Cardiac muscle cell (in vitro differentiated cells and primary cell): ENCODE measurements around the gene ABR. TPM values are rescaled to one million over a fixed set of nuclear protein-coding genes. Genes with fewer than 3 reads are reported as not detected.

ENCODE experiments used
- DNase-seq, 2 donors: peaks; one replicate each; pipeline versions ENCODE4 v3.0.0 to v3.0.0-alpha.2; 2010 to 2017; ENCODE audit warnings: low read depth in 1 of 2, low spot score in 1 of 2
- H3K27ac ChIP-seq: fragments of 200-600 bp; sonication (generic); 2 replicates; pipeline ENCODE4 v1.5.1; 2016
- H3K27me3 ChIP-seq: fragments of 200-600 bp; sonication (generic); 2 replicates; pipeline ENCODE4 v1.6.0; 2016; ENCODE audit warnings: control low read depth
- H3K36me3 ChIP-seq: fragments of 200-600 bp; sonication (generic); 2 replicates; pipeline ENCODE4 v1.5.1; 2016; ENCODE audit warnings: control low read depth
- H3K4me1 ChIP-seq: fragments of 200-600 bp; sonication (generic); 2 replicates; pipeline ENCODE4 v1.8.1; 2017; ENCODE audit warnings: low read depth, mild to moderate bottlenecking, mixed run types
- H3K4me3 ChIP-seq: fragments of 200-600 bp; sonication (generic); 2 replicates; pipeline ENCODE4 v1.5.1; 2016; ENCODE audit warnings: mild to moderate bottlenecking
- H3K9me3 ChIP-seq: fragments of 200-600 bp; sonication (generic); 2 replicates; pipeline ENCODE4 v1.5.1; 2017; ENCODE audit warnings: low read depth, mild to moderate bottlenecking, control low read depth
- polyA plus RNA-seq: library from polyadenylated mRNA; unstranded; fragments of >200 nt; fragmentation: Nextera tagmentation; extraction: Ambion mirVana; gene quantifications from 2 replicates; pipeline ENCODE4 v1.2.1, GENCODE V29; 2016
- total RNA-seq: library from RNA; depleted of rRNA; stranded (reverse); fragments of >200 nt; gene quantifications from 2 replicates; pipeline ENCODE4 v1.2.3, GENCODE V29; 2016
- TF ChIP-seq, protein P1 (sequence below): IDR thresholded peaks from 2 replicates; pipeline ENCODE4 v1.5.1; 2012; ENCODE audit warnings: low read depth, mild to moderate bottlenecking, low read length

Gene ABR
- total and polyA plus RNA-seq, 2 experiments from 2014 or later, result 23.5 to 67.5 TPM

DNA sequence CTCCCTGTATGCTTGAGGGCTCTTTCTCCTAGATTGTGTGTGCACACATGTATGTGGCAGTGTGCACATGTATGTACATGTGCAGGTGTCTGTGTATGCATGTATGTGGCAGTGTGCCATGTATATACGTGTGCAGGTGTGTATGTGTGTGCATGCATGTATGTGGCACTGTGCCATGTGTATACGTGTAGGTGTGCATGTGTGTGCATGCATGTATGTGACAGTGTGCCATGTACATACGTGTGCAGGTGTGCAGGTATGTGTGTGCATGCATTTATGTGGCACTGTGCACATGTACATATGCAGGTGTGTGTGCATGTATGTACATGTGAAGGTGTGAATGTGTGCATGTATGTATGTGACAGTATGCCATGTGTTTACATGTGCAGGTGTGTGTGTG is 46.5 kb upstream of the ABR start:
- H3K27me3 ChIP-seq, result peaks cover 59% of the 10 kb centered on the region

DNA sequence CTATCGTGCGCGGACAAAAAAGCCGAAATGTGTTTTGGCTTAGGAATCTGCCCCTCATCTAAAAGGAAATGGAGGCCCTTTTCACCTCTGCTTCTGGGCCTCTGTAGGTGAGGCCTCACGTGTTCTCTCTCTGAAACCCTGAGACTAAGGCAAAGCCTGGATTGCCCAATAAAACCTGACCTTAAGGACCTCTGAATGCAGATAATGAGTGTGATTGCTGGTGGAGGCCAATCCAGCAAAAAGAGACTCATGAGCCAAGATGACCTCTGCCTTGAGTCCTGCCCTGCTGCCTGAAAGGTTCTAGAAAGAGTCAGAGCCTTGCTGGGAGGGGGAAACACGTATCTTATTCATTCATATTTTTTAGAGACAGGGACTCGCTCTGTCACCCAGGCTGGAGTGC is 44.5 kb upstream of the ABR start:
- peaks cover 39% of the 10 kb centered on the region for H3K27me3 ChIP-seq
- H3K4me1 ChIP-seq, result no peaks in the 10 kb centered on the region
- DNase-seq, result no peak
- no peak overlapping the region for H3K27ac ChIP-seq
- no peaks in the 10 kb centered on the region for H3K36me3 ChIP-seq
- TF ChIP-seq, protein P1, sequence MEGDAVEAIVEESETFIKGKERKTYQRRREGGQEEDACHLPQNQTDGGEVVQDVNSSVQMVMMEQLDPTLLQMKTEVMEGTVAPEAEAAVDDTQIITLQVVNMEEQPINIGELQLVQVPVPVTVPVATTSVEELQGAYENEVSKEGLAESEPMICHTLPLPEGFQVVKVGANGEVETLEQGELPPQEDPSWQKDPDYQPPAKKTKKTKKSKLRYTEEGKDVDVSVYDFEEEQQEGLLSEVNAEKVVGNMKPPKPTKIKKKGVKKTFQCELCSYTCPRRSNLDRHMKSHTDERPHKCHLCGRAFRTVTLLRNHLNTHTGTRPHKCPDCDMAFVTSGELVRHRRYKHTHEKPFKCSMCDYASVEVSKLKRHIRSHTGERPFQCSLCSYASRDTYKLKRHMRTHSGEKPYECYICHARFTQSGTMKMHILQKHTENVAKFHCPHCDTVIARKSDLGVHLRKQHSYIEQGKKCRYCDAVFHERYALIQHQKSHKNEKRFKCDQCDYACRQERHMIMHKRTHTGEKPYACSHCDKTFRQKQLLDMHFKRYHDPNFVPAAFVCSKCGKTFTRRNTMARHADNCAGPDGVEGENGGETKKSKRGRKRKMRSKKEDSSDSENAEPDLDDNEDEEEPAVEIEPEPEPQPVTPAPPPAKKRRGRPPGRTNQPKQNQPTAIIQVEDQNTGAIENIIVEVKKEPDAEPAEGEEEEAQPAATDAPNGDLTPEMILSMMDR, result no peak
- no peak overlapping the region for H3K4me3 ChIP-seq
- no peaks in the 10 kb centered on the region for H3K9me3 ChIP-seq

More for the DNA sequence above, 46.5 kb upstream of the ABR start:
- no peak for DNase-seq
- no peaks in the 10 kb centered on the region for H3K9me3 ChIP-seq
- TF ChIP-seq, protein P1, result no peak
- no peak overlapping the region for H3K27ac ChIP-seq
- H3K36me3 ChIP-seq, result no peaks in the 10 kb centered on the region
- H3K4me1 ChIP-seq, result no peaks in the 10 kb centered on the region
- H3K4me3 ChIP-seq, result no peak overlapping the region

DNA sequence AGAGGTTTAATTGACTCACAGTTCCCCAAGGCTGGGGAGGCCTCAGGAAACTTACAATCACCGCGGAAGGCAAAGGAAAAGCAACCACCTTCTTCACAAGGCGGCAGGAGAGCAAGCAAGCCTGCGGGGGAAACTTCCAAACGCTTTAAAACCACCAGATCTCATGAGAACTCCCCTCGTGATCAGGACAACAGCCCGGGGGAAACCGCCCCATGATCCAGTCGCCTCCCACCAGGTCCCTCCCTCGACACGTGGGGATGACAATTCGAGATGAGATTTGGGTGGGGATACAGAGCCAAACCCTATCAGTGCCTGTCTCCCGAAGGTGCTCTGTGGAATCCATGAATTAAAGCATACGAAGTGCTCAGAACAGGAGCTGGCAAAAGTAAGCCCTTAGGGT is 43.9 kb upstream of the ABR start:
- Histone ChIP-seq H3K4me1 (no peaks in the 10 kb centered on the region), H3K9me3 (no peaks in the 10 kb centered on the region), H3K27ac (no peak overlapping the region), H3K4me3 (no peak overlapping the region), H3K27me3 (peaks cover 33% of the 10 kb centered on the region), H3K36me3 (no peaks in the 10 kb centered on the region)
- TF ChIP-seq, protein P1, result no peak
- no peak for DNase-seq

DNA sequence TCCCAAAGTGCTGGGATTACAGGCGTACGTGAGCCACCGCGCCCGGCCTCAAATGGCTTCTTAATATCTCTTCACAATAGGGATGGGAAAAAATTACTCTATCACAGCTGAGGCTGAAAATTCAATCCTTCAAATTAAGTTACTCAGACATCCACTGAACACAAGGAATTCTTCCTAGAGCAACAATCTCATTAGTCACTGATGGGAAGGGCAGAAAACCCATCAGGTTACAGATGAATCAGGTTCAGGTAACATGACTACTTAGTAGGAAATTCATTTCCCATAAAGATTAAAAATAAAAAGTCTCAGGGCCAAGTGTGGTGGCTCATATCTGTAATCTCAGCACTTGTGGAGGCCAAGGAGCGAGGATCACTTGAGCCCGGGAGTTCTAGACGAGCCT is 42.5 kb upstream of the ABR start:
- Histone ChIP-seq H3K36me3 (no peaks in the 10 kb centered on the region), H3K27me3 (peaks cover 19% of the 10 kb centered on the region), H3K4me1 (no peaks in the 10 kb centered on the region), H3K9me3 (no peaks in the 10 kb centered on the region), H3K27ac (no peak overlapping the region), H3K4me3 (no peak overlapping the region)
- TF ChIP-seq, protein P1, result no peak
- DNase-seq, result no peak

DNA sequence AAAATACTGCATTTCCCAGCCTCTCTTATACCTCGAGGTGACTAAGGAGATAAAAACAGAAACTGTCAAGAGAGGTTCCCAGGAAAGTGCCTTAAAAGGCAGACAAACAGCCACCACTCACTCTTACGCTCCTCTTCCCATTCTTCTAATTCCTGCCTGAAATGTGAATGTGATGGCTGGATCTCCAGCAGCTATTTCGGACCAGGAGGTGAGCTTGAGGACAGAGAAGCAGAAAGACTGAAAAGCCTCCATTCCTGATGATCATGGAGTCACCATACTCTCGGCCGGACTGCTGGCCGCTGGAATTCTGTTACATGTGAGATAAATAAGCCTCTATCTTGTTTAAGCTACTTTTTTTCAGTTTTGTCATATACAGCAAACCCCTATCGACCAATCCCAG is 41.4 kb upstream of the ABR start:
- Histone ChIP-seq H3K4me1 (no peaks in the 10 kb centered on the region), H3K36me3 (no peaks in the 10 kb centered on the region), H3K4me3 (no peak overlapping the region), H3K9me3 (no peaks in the 10 kb centered on the region), H3K27me3 (peaks cover 9% of the 10 kb centered on the region), H3K27ac (no peak overlapping the region)
- DNase-seq, result no peak
- TF ChIP-seq, protein P1, result no peak

DNA sequence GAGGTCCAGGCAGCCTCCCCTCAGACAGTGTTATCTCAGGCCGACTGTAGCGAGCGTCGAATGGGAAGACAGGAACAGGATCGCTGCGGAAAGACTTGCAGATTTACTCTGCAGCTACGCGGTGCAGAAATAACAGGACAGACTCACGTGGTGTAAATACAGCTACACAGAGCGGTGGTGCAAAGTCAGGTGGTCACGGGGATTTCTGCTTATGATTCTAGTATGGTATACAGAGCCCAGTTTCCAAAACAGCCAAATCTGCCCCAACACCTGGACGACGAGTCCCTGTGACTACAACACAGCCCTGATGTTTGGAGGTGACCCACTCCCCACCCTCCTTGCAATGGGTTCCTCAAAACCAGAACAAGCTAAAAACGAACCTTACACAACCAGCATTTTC is 40.6 kb upstream of the ABR start:
- Histone ChIP-seq H3K4me1 (no peaks in the 10 kb centered on the region), H3K27me3 (peaks cover under 1% of the 10 kb centered on the region), H3K27ac (no peak overlapping the region), H3K36me3 (no peaks in the 10 kb centered on the region), H3K4me3 (no peak overlapping the region), H3K9me3 (no peaks in the 10 kb centered on the region)
- TF ChIP-seq, protein P1, result no peak
- no peak for DNase-seq
